HG03175 (cell line): ENCODE results near the gene C22orf39.

ENCODE experiments used
- ATAC-seq: cut with Tn5 transposase; IDR thresholded peaks from one replicate; pipeline ENCODE4 v1.9.1; 2021; ENCODE audit warnings: mild to moderate bottlenecking, moderate library complexity; ENCODE audit not compliant: unreplicated experiment

Gene C22orf39

GRCh38 chr22:19477321-19478044 lies 30.0 kb upstream of the C22orf39 start:
- no peak for ATAC-seq

GRCh38 chr22:19476023-19476422 lies 28.5 kb upstream of the C22orf39 start:
- no peak for ATAC-seq

- ATAC-seq = no peak
Observed at GRCh38 chr22:19473578-19473977, 26.1 kb upstream of the C22orf39 start.

- no peak for ATAC-seq
Observed at GRCh38 chr22:19472233-19472632, 24.7 kb upstream of the C22orf39 start.

- no peak for ATAC-seq
Observed at GRCh38 chr22:19471572-19471971, 24.1 kb upstream of the C22orf39 start.

- ATAC-seq = no peak
Observed at GRCh38 chr22:19470010-19470409, 22.5 kb upstream of the C22orf39 start.

GRCh38 chr22:19469421-19469820 lies 21.9 kb upstream of the C22orf39 start:
- no peak for ATAC-seq

GRCh38 chr22:19467912-19468311 lies 20.4 kb upstream of the C22orf39 start:
- ATAC-seq = no peak

GRCh38 chr22:19466848-19467752 lies 19.6 kb upstream of the C22orf39 start:
- ATAC-seq = no peak

- no peak for ATAC-seq
Observed at GRCh38 chr22:19466126-19466716, 18.7 kb upstream of the C22orf39 start.

GRCh38 chr22:19464975-19465374 lies 17.5 kb upstream of the C22orf39 start:
- no peak for ATAC-seq

- ATAC-seq = no peak
Observed at GRCh38 chr22:19464546-19464945, 17.0 kb upstream of the C22orf39 start.

GRCh38 chr22:19463491-19464469 lies 16.3 kb upstream of the C22orf39 start:
- no peak for ATAC-seq

- no peak for ATAC-seq
Observed at GRCh38 chr22:19463008-19463407, 15.5 kb upstream of the C22orf39 start.

- no peak for ATAC-seq
Observed at GRCh38 chr22:19461506-19461905, 14.0 kb upstream of the C22orf39 start.

- no peak for ATAC-seq
Observed at GRCh38 chr22:19460036-19460435, 12.5 kb upstream of the C22orf39 start.

- no peak for ATAC-seq
Observed at GRCh38 chr22:19457828-19458428, 10.4 kb upstream of the C22orf39 start.

- no peak for ATAC-seq
Observed at GRCh38 chr22:19456541-19456940, 9.0 kb upstream of the C22orf39 start.

GRCh38 chr22:19455585-19456370 lies 8.3 kb upstream of the C22orf39 start:
- ATAC-seq = no peak
